ENCODE data around the gene IVNS1ABP. TPM values are rescaled to one million over a fixed set of nuclear protein-coding genes. Genes with fewer than 3 reads are reported as not detected.
A peak's percentile ranks its signal among the peaks of the same experiment; 100 is the strongest.

Gene IVNS1ABP
- total and polyA plus RNA-seq, 2 of the 13 experiments (the other 11 are each of a cell fraction or from before 2014, with no cell fraction given), result 49.1 to 51.7 TPM

GRCh38 chr1:185316163-185317033 is 645 bp downstream of the IVNS1ABP start (continued):
- TF ChIP-seq SKIL (CRISPR knock-in tag; IDR thresholded peaks at IDR 0.05; ENCODE audit: borderline replicate concordance), result no peak
- no peak for TF ChIP-seq MTERF4 (CRISPR knock-in tag; IDR thresholded peaks at IDR 0.05)
- 0 out of 2 replicates have a peak, but pooled peaks have one; percentile 50 for TF ChIP-seq ZNF704 (CRISPR knock-in tag; IDR thresholded peaks at IDR 0.05; ENCODE audit: borderline replicate concordance)
- no peak for TF ChIP-seq ARID3A (IDR thresholded peaks at IDR 0.05; ENCODE audit: low read depth, low read length)
- TF ChIP-seq ESRRA (CRISPR knock-in tag; IDR thresholded peaks at IDR 0.05; ENCODE audit: low read depth), result no peak
- no peak for TF ChIP-seq TBX3 (IDR thresholded peaks at IDR 0.05; ENCODE audit: borderline replicate concordance)
- no peak for TF ChIP-seq ZKSCAN5 (CRISPR knock-in tag; IDR thresholded peaks at IDR 0.05)
- TF ChIP-seq ZNF124 (CRISPR knock-in tag; IDR thresholded peaks at IDR 0.05), result no peak
- TF ChIP-seq RCOR2 (CRISPR knock-in tag; IDR thresholded peaks at IDR 0.05), result no peak
- TF ChIP-seq CTCF (CRISPR knock-in tag; IDR thresholded peaks at IDR 0.05), result no peak; the same call in 1 of the 2 replicates
- no peak for TF ChIP-seq ZBTB7A (CRISPR knock-in tag; IDR thresholded peaks at IDR 0.05)
- TF ChIP-seq SRSF1 (optimal IDR thresholded peaks at IDR 0.05; ENCODE audit: low read depth, low read length), result no peak
- TF ChIP-seq MTF2 (CRISPR knock-in tag; IDR thresholded peaks at IDR 0.05; ENCODE audit: borderline replicate concordance), result no peak
- TF ChIP-seq YEATS2 (CRISPR knock-in tag; IDR thresholded peaks at IDR 0.05; ENCODE audit: borderline replicate concordance), result peak; percentile 28; the same call in 1 of the 2 replicates
- TF ChIP-seq ZNF251 (CRISPR knock-in tag; IDR thresholded peaks at IDR 0.05), result no peak
- no peak for TF ChIP-seq THAP8 (CRISPR knock-in tag; IDR thresholded peaks at IDR 0.05; ENCODE audit: borderline replicate concordance)

Data from HepG2 (cell line).